ENCODE data around the gene LECT2. TPM values are rescaled to one million over a fixed set of nuclear protein-coding genes. Genes with fewer than 3 reads are reported as not detected.

LECT2 gene
- total RNA-seq = not detected in 2 replicates

GRCh38 chr5:135954899-135955298, at the start of gene LECT2:
Gene LECT2, minus strand, starts transcription at chr5:135954983. Its CDS starts 150 bp downstream, at chr5:135954833.

Other genes with a start within 250 kb of the LECT2 start
- gene SLC25A48, start 120.3 kb downstream of the LECT2 start, total RNA-seq = not detected in 2 replicates
- gene IL9, start 59.1 kb downstream of the LECT2 start, total RNA-seq = not detected in 2 replicates
- 669 and 671 TPM in 2 replicates for gene TGFBI, start 74.0 kb upstream of the LECT2 start, total RNA-seq
- gene SMAD5, start 177.9 kb upstream of the LECT2 start, total RNA-seq = 28.0 and 39.7 TPM in 2 replicates
- gene SMIM32, start 238.2 kb upstream of the LECT2 start, total RNA-seq = not detected in 2 replicates

Measured in myometrial cell (primary cell).